ENCODE measurements around the gene PUDP. TPM values are rescaled to one million over a fixed set of nuclear protein-coding genes. Genes with fewer than 3 reads are reported as not detected.

Gene PUDP
- total RNA-seq (10 to 100 TPM; 23.2 to 26.2 TPM), polyA plus RNA-seq (18.0 TPM)

DNA sequence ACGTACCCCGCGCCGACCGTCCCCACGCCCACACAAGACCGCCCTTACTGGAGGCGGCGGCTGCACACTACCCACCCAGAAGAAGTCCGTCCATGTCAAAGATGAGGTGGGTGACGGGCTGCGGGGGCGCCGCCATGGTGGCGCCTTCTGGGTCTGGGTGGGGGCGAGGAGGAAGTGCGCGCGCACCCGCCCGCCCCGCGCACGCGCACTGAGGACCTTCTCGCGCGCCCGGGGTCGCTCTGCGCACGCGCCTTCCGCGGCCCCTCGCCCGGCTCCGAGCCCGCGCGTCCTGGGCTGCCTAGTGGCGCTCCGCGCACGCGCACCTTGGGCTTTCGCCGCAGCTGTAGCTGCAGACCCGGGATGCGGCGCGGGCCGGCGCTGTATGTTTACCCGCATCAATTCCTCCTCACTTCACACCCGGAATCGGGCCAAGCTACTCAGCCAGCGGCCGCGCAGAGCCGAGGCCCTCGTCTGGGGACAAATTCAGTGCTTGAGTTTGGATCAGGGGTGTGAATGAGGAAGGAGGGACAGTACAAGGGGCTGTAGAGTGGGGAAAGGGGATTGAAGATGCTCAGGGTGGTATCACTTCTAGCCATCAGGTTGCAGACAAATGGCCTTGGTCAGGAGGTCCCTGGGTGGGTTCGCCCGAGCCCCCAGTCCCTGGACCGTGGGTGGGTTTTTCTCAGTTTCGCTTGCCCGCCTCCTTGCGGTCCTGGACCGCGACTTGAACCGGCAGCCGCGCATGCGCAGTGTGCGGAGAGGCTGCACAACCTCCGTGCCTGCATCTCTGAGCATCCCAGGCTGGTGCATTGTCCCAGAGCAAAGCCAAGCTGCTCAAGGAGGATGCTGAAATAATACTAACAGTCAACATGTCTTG lies at the start of gene PUDP:
Gene PUDP (minus strand): TSS at position 176 of the 877 bp plus-strand sequence. CDS start 40 bp downstream, at position 136.
- POLR2A ChIA-PET: interaction anchor here (1.1 kb wide), 1 partner anchor 9 kb away, joined by 6 read pairs; no protein-coding TSS in a partner anchor

DNA sequence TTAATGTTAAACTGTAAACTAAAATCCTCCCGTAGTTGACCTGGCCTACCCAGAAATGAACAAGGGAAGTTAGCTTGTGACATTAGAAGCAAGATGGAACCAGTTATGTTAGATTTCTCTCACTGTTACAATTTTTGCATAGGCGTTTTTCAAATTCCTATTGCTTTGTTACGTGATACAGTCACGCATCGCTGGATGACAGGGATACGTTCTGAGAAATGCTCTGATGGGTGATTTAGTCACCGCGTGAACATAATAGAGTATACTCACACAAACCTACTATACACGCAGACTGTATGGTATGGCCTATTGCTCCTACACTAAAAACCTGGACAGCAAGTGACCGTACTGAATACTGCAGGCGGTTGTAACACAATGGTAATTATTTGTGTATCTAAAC lies 46.7 kb upstream of the PUDP start:
- Histone ChIP-seq H3K4me3 (ENCODE audit: low read length) (no peak overlapping the region), H3K27ac (ENCODE audit: low read depth, low read length) (no peak overlapping the region), H3K9me3 (ENCODE audit: low read length) (no peaks in the 10 kb centered on the region), H3K4me1 (ENCODE audit: insufficient read depth, low read length) (no peaks in the 10 kb centered on the region), H3K36me3 (ENCODE audit: insufficient read depth, low read length) (no peaks in the 10 kb centered on the region), H3K27me3 (ENCODE audit: insufficient read depth, low read length, poor library complexity, severe bottlenecking) (no peaks in the 10 kb centered on the region)
- Mint-ChIP-seq H3K36me3 (peaks cover 0 to 3% (median 2%) of the 10 kb centered on the region in 3 donors), H3K9me3 (no peaks in the 10 kb centered on the region), H3K4me3 (no peak overlapping the region), H3K4me1 (no peaks in the 10 kb centered on the region), H3K27ac (no peak overlapping the region), H3K27me3 (no peaks in the 10 kb centered on the region)
- ChIA-PET CTCF (no interaction called here), POLR2A (no interaction called here)
- no peak for DNase-seq

More for the DNA sequence above, at the start of gene PUDP:
- H3K4me3 ChIP-seq (ENCODE audit: low read length): peak within 1 kb of the TSS; percentile 99
- peak; percentile 74 to 94 (median 90) for DNase-seq
- H3K27ac ChIP-seq (ENCODE audit: low read depth, low read length): peak within 1 kb of the TSS; percentile 74
- Mint-ChIP-seq H3K9me3 (peaks cover 0 to 2% (median 0%) of the 10 kb centered on the region in 5 donors), H3K4me3 (peak within 1 kb of the TSS; percentile 90 to 99 (median 93)), H3K4me1 (peaks cover 20 to 39% (median 35%) of the 10 kb centered on the region in 3 donors), H3K27me3 (peaks cover 0 to 4% of the 10 kb centered on the region in 2 donors), H3K27ac (peak within 1 kb of the TSS; percentile 86 to 98 (median 94)), H3K36me3 (peaks cover 0 to 9% (median 0%) of the 10 kb centered on the region in 3 donors)
- no peaks in the 10 kb centered on the region for H3K4me1 ChIP-seq (ENCODE audit: insufficient read depth, low read length)
- H3K36me3 ChIP-seq (ENCODE audit: insufficient read depth, low read length): no peaks in the 10 kb centered on the region
- no peaks in the 10 kb centered on the region for H3K9me3 ChIP-seq (ENCODE audit: low read length)
- CTCF ChIA-PET: no interaction called here
- H3K27me3 ChIP-seq (ENCODE audit: insufficient read depth, low read length, poor library complexity, severe bottlenecking): no peaks in the 10 kb centered on the region

DNA sequence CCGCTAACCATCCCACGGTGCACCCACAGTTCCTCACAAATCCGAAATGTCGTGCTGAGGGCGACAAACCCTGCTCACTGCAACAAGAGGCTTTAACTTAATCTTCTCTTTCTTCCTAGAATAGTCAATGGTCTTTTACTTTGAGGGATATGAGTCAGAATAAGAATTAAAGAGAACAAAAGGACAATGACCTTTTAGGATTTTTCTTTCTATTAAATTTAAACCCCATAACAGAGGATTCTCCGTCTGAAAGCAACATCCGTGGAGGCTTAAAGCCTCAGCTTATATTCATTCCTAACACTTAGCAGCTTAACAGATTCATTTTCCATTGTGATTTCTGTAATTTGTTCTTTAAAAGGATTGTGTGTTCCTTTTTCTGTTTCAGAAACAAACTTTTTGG lies 44.9 kb upstream of the PUDP start:
- peaks cover 0 to 7% (median 2%) of the 10 kb centered on the region in 3 donors for H3K36me3 Mint-ChIP-seq
- CTCF ChIA-PET: no interaction called here

DNA sequence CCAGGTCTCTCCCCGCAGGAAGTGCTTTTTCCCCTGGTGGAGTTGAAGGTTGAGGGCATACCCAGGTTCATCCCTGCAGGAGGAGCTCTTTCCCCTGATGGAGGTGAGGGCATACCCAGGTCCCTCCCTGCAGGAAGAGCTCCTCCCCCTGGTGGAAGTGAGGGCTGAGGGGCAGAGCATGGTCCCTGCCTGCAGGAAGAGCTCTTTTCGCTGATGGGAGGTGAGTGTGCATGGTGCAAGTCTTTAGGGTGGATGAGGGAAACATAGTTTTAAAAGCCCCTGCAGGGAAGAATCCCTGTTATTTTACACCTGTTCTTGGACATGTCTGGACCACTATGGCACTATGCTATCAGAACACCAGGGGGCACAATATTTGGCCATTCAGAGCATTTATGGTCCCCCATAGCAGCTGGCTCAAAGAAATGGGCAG lies 43.7 kb upstream of the PUDP start:
- Mint-ChIP-seq H3K4me1 (no peaks in the 10 kb centered on the region), H3K27ac (no peak overlapping the region), H3K36me3 (peaks cover 0 to 5% (median 2%) of the 10 kb centered on the region in 3 donors), H3K9me3 (no peaks in the 10 kb centered on the region), H3K4me3 (no peak overlapping the region), H3K27me3 (no peaks in the 10 kb centered on the region)
- Histone ChIP-seq H3K27me3 (ENCODE audit: insufficient read depth, low read length, poor library complexity, severe bottlenecking) (no peaks in the 10 kb centered on the region), H3K9me3 (ENCODE audit: low read length) (no peaks in the 10 kb centered on the region), H3K36me3 (ENCODE audit: insufficient read depth, low read length) (no peaks in the 10 kb centered on the region), H3K27ac (ENCODE audit: low read depth, low read length) (no peak overlapping the region), H3K4me3 (ENCODE audit: low read length) (no peak overlapping the region), H3K4me1 (ENCODE audit: insufficient read depth, low read length) (no peaks in the 10 kb centered on the region)
- DNase-seq: no peak
- POLR2A ChIA-PET: no interaction called here
- CTCF ChIA-PET: no interaction called here

More for the DNA sequence above, 44.9 kb upstream of the PUDP start:
- Histone ChIP-seq H3K27me3 (ENCODE audit: insufficient read depth, low read length, poor library complexity, severe bottlenecking) (no peaks in the 10 kb centered on the region), H3K4me3 (ENCODE audit: low read length) (no peak overlapping the region), H3K27ac (ENCODE audit: low read depth, low read length) (no peak overlapping the region), H3K4me1 (ENCODE audit: insufficient read depth, low read length) (no peaks in the 10 kb centered on the region), H3K9me3 (ENCODE audit: low read length) (no peaks in the 10 kb centered on the region), H3K36me3 (ENCODE audit: insufficient read depth, low read length) (no peaks in the 10 kb centered on the region)
- H3K27ac Mint-ChIP-seq: no peak overlapping the region
- H3K4me3 Mint-ChIP-seq: no peak overlapping the region
- no peak for DNase-seq
- POLR2A ChIA-PET: no interaction called here
- H3K27me3 Mint-ChIP-seq: no peaks in the 10 kb centered on the region
- no peaks in the 10 kb centered on the region for H3K9me3 Mint-ChIP-seq
- H3K4me1 Mint-ChIP-seq: no peaks in the 10 kb centered on the region

DNA sequence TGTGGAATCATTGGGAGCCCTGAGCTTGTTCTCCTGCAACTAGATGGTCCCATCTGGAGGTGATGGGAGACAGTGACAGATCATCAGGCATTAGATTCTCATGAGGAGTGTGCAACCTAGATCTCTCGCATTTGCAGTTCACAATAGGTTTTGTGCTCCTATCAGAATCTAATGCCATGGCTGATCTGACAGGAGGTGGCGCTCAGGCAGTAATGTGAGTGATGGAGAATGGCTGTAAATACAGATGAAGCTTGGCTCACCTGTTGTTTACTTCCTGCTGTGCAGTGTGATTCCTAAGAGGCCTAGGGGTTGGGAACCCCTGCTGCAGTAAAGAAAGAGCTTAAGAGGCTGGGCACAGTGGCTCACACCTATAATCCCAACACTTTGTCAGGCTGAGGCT lies 42.2 kb upstream of the PUDP start:
- Histone ChIP-seq H3K4me1 (ENCODE audit: insufficient read depth, low read length) (no peaks in the 10 kb centered on the region), H3K27me3 (ENCODE audit: insufficient read depth, low read length, poor library complexity, severe bottlenecking) (no peaks in the 10 kb centered on the region), H3K36me3 (ENCODE audit: insufficient read depth, low read length) (no peaks in the 10 kb centered on the region), H3K27ac (ENCODE audit: low read depth, low read length) (no peak overlapping the region), H3K4me3 (ENCODE audit: low read length) (no peak overlapping the region), H3K9me3 (ENCODE audit: low read length) (no peaks in the 10 kb centered on the region)
- peaks cover 0 to 5% (median 2%) of the 10 kb centered on the region in 3 donors for H3K36me3 Mint-ChIP-seq
- H3K27me3 Mint-ChIP-seq: no peaks in the 10 kb centered on the region
- H3K4me3 Mint-ChIP-seq: no peak overlapping the region
- ChIA-PET POLR2A (no interaction called here), CTCF (no interaction called here)
- no peak for DNase-seq
- no peak overlapping the region for H3K27ac Mint-ChIP-seq
- H3K9me3 Mint-ChIP-seq: no peaks in the 10 kb centered on the region
- no peaks in the 10 kb centered on the region for H3K4me1 Mint-ChIP-seq

DNA sequence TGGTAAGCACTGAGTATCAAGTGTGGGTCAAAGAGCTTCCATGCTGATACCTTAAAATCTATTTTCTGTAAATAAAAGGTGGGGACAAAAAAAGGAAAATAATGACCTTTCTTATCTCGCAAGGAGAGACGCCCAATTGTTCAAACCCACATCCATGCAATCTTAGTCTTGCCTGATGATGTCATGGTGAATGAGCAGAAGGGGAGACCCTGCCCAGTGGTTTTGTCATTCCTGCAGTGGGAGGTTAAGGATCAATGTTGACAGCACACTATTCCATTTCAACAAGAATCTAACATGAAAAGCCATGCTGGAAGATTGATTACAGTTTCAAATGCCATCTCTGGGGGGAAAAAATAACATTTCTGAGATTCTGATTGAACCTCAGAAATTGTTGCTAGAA lies 40.7 kb upstream of the PUDP start:
- H3K4me3 ChIP-seq (ENCODE audit: low read length): no peak overlapping the region
- DNase-seq: no peak
- H3K27me3 ChIP-seq (ENCODE audit: insufficient read depth, low read length, poor library complexity, severe bottlenecking): no peaks in the 10 kb centered on the region
- Mint-ChIP-seq H3K36me3 (peaks cover 0 to 5% (median 2%) of the 10 kb centered on the region in 3 donors), H3K27me3 (no peaks in the 10 kb centered on the region), H3K4me1 (no peaks in the 10 kb centered on the region), H3K9me3 (no peaks in the 10 kb centered on the region), H3K27ac (no peak overlapping the region), H3K4me3 (no peak overlapping the region)
- POLR2A ChIA-PET: no interaction called here
- CTCF ChIA-PET: no interaction called here
- no peaks in the 10 kb centered on the region for H3K9me3 ChIP-seq (ENCODE audit: low read length)
- no peaks in the 10 kb centered on the region for H3K36me3 ChIP-seq (ENCODE audit: insufficient read depth, low read length)
- H3K4me1 ChIP-seq (ENCODE audit: insufficient read depth, low read length): no peaks in the 10 kb centered on the region
- H3K27ac ChIP-seq (ENCODE audit: low read depth, low read length): no peak overlapping the region

DNA sequence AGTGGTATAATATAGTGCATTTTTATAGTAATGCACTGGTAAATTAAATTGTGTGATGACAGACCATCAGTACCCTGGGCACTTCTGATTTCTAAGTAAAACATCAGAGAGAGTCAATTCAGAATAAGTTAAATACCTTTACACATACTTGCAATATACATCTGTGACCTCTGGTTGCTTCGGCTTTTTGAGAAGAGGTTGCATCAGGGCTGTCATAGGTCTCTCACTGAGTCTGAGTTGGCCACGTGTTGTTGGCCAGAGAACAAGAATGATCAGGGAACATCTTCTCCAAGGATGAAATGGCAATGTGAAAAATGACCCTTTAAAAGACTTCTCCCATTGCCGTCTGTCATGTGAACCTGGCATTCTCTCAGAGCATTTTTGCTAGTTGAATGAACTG lies 36.9 kb upstream of the PUDP start:
- Histone ChIP-seq H3K9me3 (ENCODE audit: low read length) (no peaks in the 10 kb centered on the region), H3K27ac (ENCODE audit: low read depth, low read length) (no peak overlapping the region), H3K27me3 (ENCODE audit: insufficient read depth, low read length, poor library complexity, severe bottlenecking) (no peaks in the 10 kb centered on the region), H3K36me3 (ENCODE audit: insufficient read depth, low read length) (no peaks in the 10 kb centered on the region), H3K4me1 (ENCODE audit: insufficient read depth, low read length) (no peaks in the 10 kb centered on the region), H3K4me3 (ENCODE audit: low read length) (no peak overlapping the region)
- H3K9me3 Mint-ChIP-seq: no peaks in the 10 kb centered on the region
- H3K27me3 Mint-ChIP-seq: no peaks in the 10 kb centered on the region
- ChIA-PET POLR2A (no interaction called here), CTCF (no interaction called here)
- no peak overlapping the region for H3K4me3 Mint-ChIP-seq
- H3K27ac Mint-ChIP-seq: no peak overlapping the region
- H3K4me1 Mint-ChIP-seq: no peaks in the 10 kb centered on the region
- peaks cover 0 to 15% (median 5%) of the 10 kb centered on the region in 3 donors for H3K36me3 Mint-ChIP-seq
- no peak for DNase-seq

DNA sequence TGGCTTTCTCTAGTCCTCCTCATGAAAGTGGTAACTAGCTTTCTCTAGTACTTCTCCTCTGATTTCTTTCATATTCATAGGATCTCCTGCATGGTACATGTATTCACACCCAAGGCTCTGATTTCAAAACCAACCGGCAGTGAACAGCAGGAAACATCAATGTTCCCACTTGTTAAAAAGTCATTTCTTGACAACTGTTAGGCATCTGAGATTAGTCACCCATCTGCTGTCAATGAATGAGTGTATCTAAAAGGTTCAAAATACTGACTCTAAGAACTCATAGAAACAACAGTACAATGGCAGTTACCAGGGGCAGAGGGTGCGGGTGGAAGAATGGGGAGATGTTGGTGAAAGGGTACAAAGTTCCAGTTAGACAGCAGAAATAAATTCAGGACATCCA lies 31.5 kb upstream of the PUDP start:
- Mint-ChIP-seq H3K4me3 (no peak overlapping the region), H3K9me3 (peaks cover 0 to 2% (median 0%) of the 10 kb centered on the region in 5 donors), H3K36me3 (peaks cover 0 to 28% (median 1%) of the 10 kb centered on the region in 3 donors), H3K4me1 (no peaks in the 10 kb centered on the region), H3K27ac (no peak overlapping the region), H3K27me3 (peaks cover 0 to 1% of the 10 kb centered on the region in 2 donors)
- no peaks in the 10 kb centered on the region for H3K4me1 ChIP-seq (ENCODE audit: insufficient read depth, low read length)
- H3K27ac ChIP-seq (ENCODE audit: low read depth, low read length): no peak overlapping the region
- no peak for DNase-seq
- H3K36me3 ChIP-seq (ENCODE audit: insufficient read depth, low read length): no peaks in the 10 kb centered on the region
- ChIA-PET CTCF (no interaction called here), POLR2A (no interaction called here)
- no peaks in the 10 kb centered on the region for H3K9me3 ChIP-seq (ENCODE audit: low read length)
- H3K4me3 ChIP-seq (ENCODE audit: low read length): no peak overlapping the region
- H3K27me3 ChIP-seq (ENCODE audit: insufficient read depth, low read length, poor library complexity, severe bottlenecking): no peaks in the 10 kb centered on the region
